BJ (cell line): Measurements from ENCODE around the gene MBD5. TPM values are rescaled to one million over a fixed set of nuclear protein-coding genes. Genes with fewer than 3 reads are reported as not detected.

Experiments
- CTCF ChIA-PET: fragments of 350-600 bp; formaldehyde crosslinking; extraction: SDS; loops from one replicate; lab custom pipeline; 2021; ENCODE audit warnings: antibody characterized with exemption, inconsistent platforms; lab: Yijun Ruan, JAX
- POLR2A ChIA-PET: fragments of 300-600 bp; sonication (Branson Sonifier 250); formaldehyde crosslinking; extraction: SDS; loops from one replicate; lab custom pipeline; 2021; ENCODE audit warnings: antibody characterized with exemption; lab: Charles Lee
- DNase-seq: peaks from one replicate; pipeline ENCODE4 v3.0.0-alpha.2; 2011; ENCODE audit warnings: low read depth
- H3K27me3 ChIP-seq: 2 replicates; pipeline ENCODE4 v1.6.0; 2011; ENCODE audit warnings: low read length; ENCODE audit not compliant: control insufficient read depth, insufficient read depth
- H3K36me3 ChIP-seq: 2 replicates; pipeline ENCODE4 v1.5.1; 2011; ENCODE audit warnings: low read length; ENCODE audit not compliant: control insufficient read depth, insufficient read depth
- H3K4me3 ChIP-seq: 2 replicates; pipeline ENCODE4 v1.5.1; 2011; ENCODE audit warnings: low read depth, mild to moderate bottlenecking, control low read depth, low read length
- CTCF ChIP-seq: IDR thresholded peaks from 2 replicates; pipeline ENCODE4 v1.5.1; 2011; ENCODE audit warnings: low read depth, mild to moderate bottlenecking, control low read depth, inconsistent platforms, low read length, moderate library complexity; ENCODE audit not compliant: insufficient read depth
- polyA plus RNA-seq: library from polyadenylated mRNA; depleted of rRNA; stranded (reverse); fragments of >200 nt; gene quantifications from 2 replicates; pipeline ENCODE4 v1.2.3, GENCODE V29; 2011

MBD5 gene
- polyA plus RNA-seq, 1 experiment = 20.4 TPM

- TF ChIP-seq CTCF = no peak
- Histone ChIP-seq H3K4me3 (no peak overlapping the region), H3K27me3 (no peaks in the 10 kb centered on the region), H3K36me3 (no peaks in the 10 kb centered on the region)
- CTCF ChIA-PET = interaction anchor here (0.6 to 0.9 kb wide), 2 partner anchors 12 to 48 kb away, joined by 3 read pairs; no protein-coding TSS in a partner anchor
- no peak for DNase-seq
- POLR2A ChIA-PET = no interaction called here
Measured at GRCh38 chr2:148416248-148416647, 395.4 kb downstream of the MBD5 start.

- Histone ChIP-seq H3K27me3 (no peaks in the 10 kb centered on the region), H3K4me3 (no peak overlapping the region), H3K36me3 (no peaks in the 10 kb centered on the region)
- ChIA-PET POLR2A (no interaction called here), CTCF (no interaction called here)
- no peak for DNase-seq
- TF ChIP-seq CTCF = no peak
Measured at GRCh38 chr2:148430101-148430500, 409.2 kb downstream of the MBD5 start.

GRCh38 chr2:148447877-148448276 lies 427.0 kb downstream of the MBD5 start:
- TF ChIP-seq CTCF = no peak
- CTCF ChIA-PET = no interaction called here

GRCh38 chr2:148450531-148450930 lies 429.6 kb downstream of the MBD5 start:
- Histone ChIP-seq H3K27me3 (no peaks in the 10 kb centered on the region), H3K4me3 (no peak overlapping the region), H3K36me3 (no peaks in the 10 kb centered on the region)
- ChIA-PET CTCF (interaction anchor here (0.7 to 1.1 kb wide), 2 partner anchors 195 to 426 kb away, joined by 3 to 7 read pairs; no protein-coding TSS in a partner anchor), POLR2A (no interaction called here)
- no peak for TF ChIP-seq CTCF
- DNase-seq = no peak

More at GRCh38 chr2:148447877-148448276, 427.0 kb downstream of the MBD5 start:
- H3K36me3 ChIP-seq = no peaks in the 10 kb centered on the region
- H3K4me3 ChIP-seq = no peak overlapping the region
- POLR2A ChIA-PET = no interaction called here
- DNase-seq = no peak
- H3K27me3 ChIP-seq = no peaks in the 10 kb centered on the region

GRCh38 chr2:148451046-148451445 lies 430.2 kb downstream of the MBD5 start:
- POLR2A ChIA-PET = no interaction called here
- CTCF ChIA-PET = interaction anchor here (0.7 kb wide), 1 partner anchor 427 kb away, joined by 3 read pairs; no protein-coding TSS in a partner anchor
- no peak for DNase-seq
- Histone ChIP-seq H3K4me3 (no peak overlapping the region), H3K36me3 (no peaks in the 10 kb centered on the region), H3K27me3 (no peaks in the 10 kb centered on the region)
- no peak for TF ChIP-seq CTCF
